Chondrocyte (in vitro differentiated cells): Measurements from ENCODE around the gene TNFRSF19. TPM values are rescaled to one million over a fixed set of nuclear protein-coding genes. Genes with fewer than 3 reads are reported as not detected.

Source experiments
- DNase-seq: peaks from one replicate; pipeline ENCODE4 v3.0.0; 2021; ENCODE audit warnings: mixed read lengths, low spot score
- H3K27ac Mint-ChIP-seq: one replicate; pipeline ENCODE4 v1.8.0; 2021; ENCODE audit warnings: mild to moderate bottlenecking, moderate library complexity, mixed read lengths; ENCODE audit not compliant: unreplicated experiment
- H3K27me3 Mint-ChIP-seq: 2 replicates; pipeline ENCODE4 v1.8.0; 2021; ENCODE audit warnings: low read depth, mixed read lengths
- H3K36me3 Mint-ChIP-seq: 2 replicates; pipeline ENCODE4 v1.8.0; 2021; ENCODE audit warnings: low read depth, mixed read lengths
- H3K4me1 Mint-ChIP-seq: 2 replicates; pipeline ENCODE4 v1.8.0; 2021; ENCODE audit warnings: low read depth, mild to moderate bottlenecking, mixed read lengths
- H3K4me3 Mint-ChIP-seq: one replicate; pipeline ENCODE4 v1.8.0; 2021; ENCODE audit warnings: mild to moderate bottlenecking, moderate library complexity, mixed read lengths; ENCODE audit not compliant: unreplicated experiment
- H3K9me3 Mint-ChIP-seq: 2 replicates; pipeline ENCODE4 v1.8.0; 2021; ENCODE audit warnings: low read depth, mixed read lengths
- CTCF ChIP-seq: fragments of 200-600 bp; sonication (generic); IDR thresholded peaks from 2 replicates; pipeline ENCODE4 v1.5.0; 2021; ENCODE audit warnings: antibody characterized with exemption, mild to moderate bottlenecking, moderate library complexity
- total RNA-seq: library from RNA; stranded (reverse); gene quantifications from 3 replicates; pipeline ENCODE4 v1.2.1, GENCODE V29; 2021

Gene TNFRSF19
- total RNA-seq, 1 donor from 2014 or later = 1.3 TPM

DNA sequence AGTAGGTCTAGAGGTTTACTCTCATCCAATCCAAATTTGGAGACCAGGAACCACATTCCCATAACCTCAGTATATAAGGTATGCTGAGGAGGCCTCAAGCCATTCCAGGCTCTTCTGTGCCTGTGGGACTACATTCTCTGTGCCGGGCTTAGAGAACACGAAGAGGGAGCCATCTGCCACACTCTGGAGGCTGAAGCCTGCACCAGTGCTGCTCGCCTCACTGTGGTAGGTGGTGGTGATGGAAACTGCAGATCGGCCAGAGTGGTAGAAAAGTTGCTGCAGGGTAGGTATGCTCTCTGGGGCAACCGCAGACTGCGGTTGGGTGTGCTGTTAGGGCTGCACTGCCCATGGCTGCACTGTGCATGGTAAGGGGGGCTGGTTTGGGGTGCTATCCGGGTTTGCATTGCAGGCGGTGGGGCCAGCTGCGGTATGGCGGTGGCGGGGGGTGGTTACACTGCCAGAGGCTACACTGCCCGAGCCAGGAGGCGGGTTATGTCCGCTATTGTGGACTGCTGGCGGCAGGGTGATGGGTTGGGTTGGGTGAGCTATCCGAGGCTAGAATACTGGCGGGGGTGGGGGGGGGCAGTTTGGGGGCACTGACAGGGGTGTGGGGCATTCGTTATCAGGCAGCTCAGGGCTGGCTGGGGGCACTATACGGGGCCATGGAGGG lies 145.0 kb downstream of the TNFRSF19 start:
- H3K4me3 Mint-ChIP-seq = no peak overlapping the region
- TF ChIP-seq CTCF = no peak
- H3K9me3 Mint-ChIP-seq = peaks cover 13% of the 10 kb centered on the region
- H3K4me1 Mint-ChIP-seq = no peaks in the 10 kb centered on the region
- H3K36me3 Mint-ChIP-seq = peaks cover 7% of the 10 kb centered on the region
- H3K27me3 Mint-ChIP-seq = no peaks in the 10 kb centered on the region
- DNase-seq = no peak
- no peak overlapping the region for H3K27ac Mint-ChIP-seq

DNA sequence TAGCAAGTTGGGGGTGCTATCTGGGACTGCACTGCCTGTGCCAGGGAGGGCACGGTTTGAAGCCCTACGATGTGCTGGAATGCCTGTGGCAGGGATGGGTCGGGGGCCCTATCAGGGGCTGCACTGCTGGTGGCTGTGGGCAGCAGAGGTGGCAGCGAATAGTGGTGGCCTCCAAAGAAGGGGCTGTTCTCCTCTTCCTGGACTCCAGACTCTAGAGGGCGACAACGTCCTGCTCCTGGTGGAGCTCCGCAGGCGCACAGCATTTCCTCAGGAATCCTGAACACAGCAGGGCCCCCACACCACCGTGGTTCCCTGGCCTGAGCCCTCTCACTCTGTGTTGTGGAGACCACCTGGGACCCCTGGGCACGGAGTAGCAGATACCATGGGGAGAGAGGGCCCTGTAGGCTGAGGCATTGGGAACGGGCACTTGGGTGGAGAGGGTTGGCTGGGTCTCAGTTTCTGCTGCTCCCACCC lies 145.6 kb downstream of the TNFRSF19 start:
- H3K27ac Mint-ChIP-seq = no peak overlapping the region
- peaks cover 13% of the 10 kb centered on the region for H3K9me3 Mint-ChIP-seq
- H3K27me3 Mint-ChIP-seq = no peaks in the 10 kb centered on the region
- peak; percentile 63 for TF ChIP-seq CTCF
- no peak for DNase-seq
- H3K36me3 Mint-ChIP-seq = peaks cover 7% of the 10 kb centered on the region
- no peaks in the 10 kb centered on the region for H3K4me1 Mint-ChIP-seq
- no peak overlapping the region for H3K4me3 Mint-ChIP-seq

DNA sequence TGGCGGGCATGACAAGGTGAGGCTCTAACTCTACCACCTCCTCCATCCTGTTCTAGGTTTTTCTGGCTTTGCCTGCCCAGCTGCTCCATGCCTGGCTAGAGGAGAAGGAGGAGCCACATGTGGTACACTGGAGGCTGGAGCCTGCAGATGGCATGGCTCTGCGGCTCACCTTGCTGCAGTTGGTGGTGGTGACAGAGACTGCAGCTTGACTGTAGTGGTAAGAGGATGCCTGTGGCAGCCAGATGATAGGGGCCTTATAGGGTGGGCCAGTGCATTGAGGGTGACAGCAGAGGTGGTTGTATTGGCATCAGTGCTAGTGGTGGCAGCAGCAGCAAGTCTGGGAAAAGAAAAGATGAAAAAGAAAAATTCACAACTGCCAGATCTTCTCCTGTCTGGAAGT lies 146.2 kb downstream of the TNFRSF19 start:
- Mint-ChIP-seq H3K36me3 (peaks cover 7% of the 10 kb centered on the region), H3K27ac (no peak overlapping the region), H3K4me1 (no peaks in the 10 kb centered on the region), H3K27me3 (no peaks in the 10 kb centered on the region), H3K9me3 (peaks cover 13% of the 10 kb centered on the region), H3K4me3 (no peak overlapping the region)
- no peak for TF ChIP-seq CTCF
- no peak for DNase-seq

- no peak for TF ChIP-seq CTCF
- DNase-seq = no peak
Measured at GRCh38 chr13:23718996-23719395, 148.8 kb downstream of the TNFRSF19 start.

DNA sequence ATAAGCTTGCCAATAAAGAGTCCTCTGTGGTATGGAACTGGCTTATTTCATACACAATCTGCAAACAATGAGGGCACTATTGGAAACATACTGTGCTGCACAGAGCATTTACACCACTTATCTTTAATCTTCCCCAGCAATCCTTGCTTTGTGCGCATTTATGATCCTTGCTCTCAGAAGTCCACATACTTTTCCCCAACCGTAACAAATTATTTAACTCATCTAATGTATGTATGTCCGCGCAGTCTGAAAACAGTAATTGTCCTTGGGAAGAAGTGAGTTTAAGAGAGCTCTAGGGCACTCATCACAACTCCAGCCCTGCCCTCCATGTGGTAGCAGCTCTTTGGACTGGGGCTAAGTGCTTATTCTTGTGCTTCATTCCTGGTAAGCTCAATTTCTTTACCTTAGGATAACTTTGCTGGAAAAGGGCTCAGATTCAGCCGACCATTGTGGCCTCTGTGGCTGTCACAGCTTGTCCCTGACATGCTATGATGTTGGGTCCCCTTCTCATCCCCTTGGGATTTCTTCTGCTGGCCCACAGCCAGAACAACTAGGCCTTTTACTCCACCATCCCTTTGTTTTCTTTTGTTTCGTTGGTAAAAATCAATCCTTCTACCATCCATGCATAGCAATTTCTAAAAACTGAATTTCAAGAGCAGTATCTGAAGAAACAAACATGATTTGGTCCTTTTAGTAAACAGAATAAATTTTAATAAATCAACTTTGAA lies 152.7 kb downstream of the TNFRSF19 start:
- DNase-seq = no peak
- Mint-ChIP-seq H3K4me3 (no peak overlapping the region), H3K27ac (peak overlapping the region; percentile 37), H3K27me3 (no peaks in the 10 kb centered on the region), H3K9me3 (no peaks in the 10 kb centered on the region), H3K36me3 (no peaks in the 10 kb centered on the region), H3K4me1 (peaks cover 24% of the 10 kb centered on the region)
- TF ChIP-seq CTCF = no peak

More at GRCh38 chr13:23718996-23719395, 148.8 kb downstream of the TNFRSF19 start:
- H3K27me3 Mint-ChIP-seq = no peaks in the 10 kb centered on the region
- H3K4me3 Mint-ChIP-seq = no peak overlapping the region
- H3K36me3 Mint-ChIP-seq = no peaks in the 10 kb centered on the region
- H3K9me3 Mint-ChIP-seq = no peaks in the 10 kb centered on the region
- peaks cover 13% of the 10 kb centered on the region for H3K4me1 Mint-ChIP-seq
- no peak overlapping the region for H3K27ac Mint-ChIP-seq
